LNCAP (cell line): ENCODE data around the gene MCTP1.

Experiments
- TF ChIP-seq, protein P1 (sequence below): fragments of 450-650 bp; IDR thresholded peaks from 2 replicates; pipeline ENCODE4 v1.5.1; 2017; ENCODE audit warnings: mild to moderate bottlenecking

The MCTP1 gene

DNA sequence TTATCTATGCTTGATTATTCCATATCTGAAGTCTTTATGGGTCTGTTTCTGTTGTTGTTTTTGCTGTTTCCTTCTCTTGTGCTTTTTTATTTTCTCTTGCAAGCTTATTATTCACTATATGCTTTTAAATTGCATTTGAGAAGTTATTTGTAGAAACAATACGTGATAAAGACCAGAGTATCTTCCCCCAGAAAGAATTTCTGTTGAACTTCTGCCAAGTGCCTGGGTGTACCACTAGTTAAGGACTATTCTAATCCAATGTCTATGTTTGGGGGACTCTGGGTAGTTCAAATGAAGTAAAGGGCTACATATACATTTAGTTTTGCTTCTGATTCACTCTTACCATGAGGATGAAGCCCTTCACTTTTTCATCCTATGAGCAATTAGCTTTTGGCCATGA, 612.1 kb downstream of the MCTP1 start:
- TF ChIP-seq, protein P1, sequence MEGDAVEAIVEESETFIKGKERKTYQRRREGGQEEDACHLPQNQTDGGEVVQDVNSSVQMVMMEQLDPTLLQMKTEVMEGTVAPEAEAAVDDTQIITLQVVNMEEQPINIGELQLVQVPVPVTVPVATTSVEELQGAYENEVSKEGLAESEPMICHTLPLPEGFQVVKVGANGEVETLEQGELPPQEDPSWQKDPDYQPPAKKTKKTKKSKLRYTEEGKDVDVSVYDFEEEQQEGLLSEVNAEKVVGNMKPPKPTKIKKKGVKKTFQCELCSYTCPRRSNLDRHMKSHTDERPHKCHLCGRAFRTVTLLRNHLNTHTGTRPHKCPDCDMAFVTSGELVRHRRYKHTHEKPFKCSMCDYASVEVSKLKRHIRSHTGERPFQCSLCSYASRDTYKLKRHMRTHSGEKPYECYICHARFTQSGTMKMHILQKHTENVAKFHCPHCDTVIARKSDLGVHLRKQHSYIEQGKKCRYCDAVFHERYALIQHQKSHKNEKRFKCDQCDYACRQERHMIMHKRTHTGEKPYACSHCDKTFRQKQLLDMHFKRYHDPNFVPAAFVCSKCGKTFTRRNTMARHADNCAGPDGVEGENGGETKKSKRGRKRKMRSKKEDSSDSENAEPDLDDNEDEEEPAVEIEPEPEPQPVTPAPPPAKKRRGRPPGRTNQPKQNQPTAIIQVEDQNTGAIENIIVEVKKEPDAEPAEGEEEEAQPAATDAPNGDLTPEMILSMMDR: no peak

- TF ChIP-seq, protein P1: no peak
Observed at GRCh38 chr5:94670726-94671125, 614.2 kb downstream of the MCTP1 start.

- TF ChIP-seq, protein P1: no peak
Observed at GRCh38 chr5:94667937-94668336, 617.0 kb downstream of the MCTP1 start.

DNA sequence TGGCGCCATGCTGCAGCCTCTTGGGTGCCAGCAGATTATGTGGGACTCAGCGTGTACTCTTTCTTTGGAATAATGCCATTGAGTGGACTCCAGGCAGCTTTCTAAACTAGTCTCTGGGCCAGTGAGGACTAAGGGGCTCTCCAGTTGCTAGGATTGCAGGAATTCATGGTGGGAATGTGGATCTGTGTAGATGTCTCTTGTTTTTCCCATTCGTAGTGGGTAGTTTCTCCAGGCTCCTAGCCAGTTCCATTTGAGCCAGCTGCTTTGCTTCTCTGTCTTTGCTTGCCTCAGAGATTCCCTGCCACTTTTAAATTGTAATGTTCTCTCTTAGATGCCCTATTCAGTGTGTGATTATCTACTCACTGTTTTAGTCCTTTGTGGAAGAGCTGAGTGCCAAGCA, 623.8 kb downstream of the MCTP1 start:
- TF ChIP-seq, protein P1: no peak

DNA sequence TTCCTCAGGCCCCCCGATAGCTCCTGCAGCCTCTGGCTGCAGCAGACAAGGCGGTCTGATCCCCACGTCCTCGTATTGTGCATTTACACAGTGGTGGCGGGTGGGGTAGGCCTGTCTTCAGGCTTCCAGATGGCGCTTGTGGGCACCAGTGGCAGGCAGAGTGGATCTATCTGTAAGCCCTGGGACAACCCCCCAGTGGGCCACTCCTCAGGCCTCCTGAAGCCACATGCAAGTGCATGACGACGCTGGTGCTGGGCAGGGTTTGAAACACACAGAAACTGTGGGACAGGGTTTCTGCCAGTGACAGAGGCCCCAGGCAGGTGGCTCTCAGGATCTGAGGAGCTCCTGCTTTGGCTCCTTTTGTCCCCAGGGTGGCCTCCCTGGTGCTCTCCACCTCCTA, 624.4 kb downstream of the MCTP1 start:
- TF ChIP-seq, protein P1: no peak

- TF ChIP-seq, protein P1: no peak
Observed at GRCh38 chr5:94658272-94658671, 626.6 kb downstream of the MCTP1 start.
